NCI-H345 treated with DMSO at 0.1 percent for 48 hours (cell line): ENCODE results near the gene KCNC4.
A peak's percentile ranks its signal among the peaks of the same experiment; 100 is the strongest.

Experiments
- DNase-seq: peaks from one replicate; lab custom pipeline; 2025; ENCODE audit not compliant: unreplicated experiment; lab: John Stamatoyannopoulos, UW

The KCNC4 gene

DNA sequence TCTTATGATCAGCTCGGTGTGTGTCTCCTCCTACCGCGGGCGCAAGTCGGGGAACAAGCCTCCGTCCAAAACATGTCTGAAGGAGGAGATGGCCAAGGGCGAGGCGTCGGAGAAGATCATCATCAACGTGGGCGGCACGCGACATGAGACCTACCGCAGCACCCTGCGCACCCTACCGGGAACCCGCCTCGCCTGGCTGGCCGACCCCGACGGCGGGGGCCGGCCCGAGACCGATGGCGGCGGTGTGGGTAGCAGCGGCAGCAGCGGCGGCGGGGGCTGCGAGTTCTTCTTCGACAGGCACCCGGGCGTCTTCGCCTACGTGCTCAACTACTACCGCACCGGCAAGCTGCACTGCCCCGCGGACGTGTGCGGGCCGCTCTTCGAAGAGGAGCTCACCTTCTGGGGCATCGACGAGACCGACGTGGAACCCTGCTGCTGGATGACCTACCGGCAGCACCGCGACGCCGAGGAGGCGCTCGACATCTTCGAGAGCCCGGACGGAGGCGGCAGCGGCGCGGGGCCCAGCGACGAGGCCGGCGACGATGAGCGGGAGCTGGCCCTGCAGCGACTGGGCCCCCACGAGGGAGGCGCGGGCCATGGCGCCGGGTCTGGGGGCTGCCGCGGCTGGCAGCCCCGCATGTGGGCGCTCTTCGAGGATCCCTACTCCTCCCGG is 1.5 kb downstream of the KCNC4 start:
- no peak for DNase-seq

DNA sequence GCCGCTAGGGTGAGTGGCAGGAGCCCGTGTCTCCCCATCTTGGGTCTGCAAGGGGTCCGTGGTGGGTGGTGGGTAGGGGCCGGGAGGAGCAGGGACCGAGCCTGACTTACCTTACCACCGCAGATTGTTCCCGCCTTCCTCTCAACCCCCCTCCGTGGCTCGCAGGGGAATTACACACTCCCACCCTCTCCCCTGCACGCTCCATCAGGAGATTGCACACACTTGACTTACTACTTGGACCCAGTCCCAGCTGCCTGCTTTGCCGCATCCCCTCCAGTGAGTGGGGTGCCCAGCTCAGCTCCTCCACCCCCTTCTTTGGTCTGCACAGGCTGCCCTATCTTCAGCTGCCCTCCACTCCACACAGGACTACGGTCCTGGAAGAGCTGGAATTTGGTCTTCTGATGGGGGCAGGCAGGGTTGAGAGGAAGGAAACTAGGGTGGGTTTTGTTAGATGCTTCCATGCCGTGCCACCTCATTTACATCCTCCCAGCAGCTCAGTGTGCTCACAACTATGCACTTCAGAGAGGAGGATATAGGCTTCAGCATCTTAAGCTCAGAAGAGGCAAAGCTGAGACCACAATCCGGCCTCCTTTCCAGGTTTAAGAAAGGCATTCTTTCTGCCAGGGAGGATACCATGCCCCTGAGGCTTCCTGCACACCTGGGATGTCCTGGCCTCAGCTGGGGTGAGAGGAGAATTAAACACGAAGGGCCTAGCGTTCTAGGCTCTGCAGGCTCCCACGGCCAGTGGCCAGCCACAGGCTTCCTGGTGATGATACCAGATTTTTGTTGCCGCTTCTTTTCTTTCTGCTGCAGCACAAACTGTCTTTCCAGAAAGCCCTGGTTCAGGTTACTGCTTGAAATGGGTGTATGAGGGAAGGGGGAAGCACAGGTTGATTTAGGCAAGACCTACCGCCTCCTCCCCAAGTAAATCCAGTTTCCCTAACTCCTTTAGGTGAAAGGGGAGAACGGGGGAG is 2.3 kb downstream of the KCNC4 start:
- DNase-seq = peak; percentile 40

DNA sequence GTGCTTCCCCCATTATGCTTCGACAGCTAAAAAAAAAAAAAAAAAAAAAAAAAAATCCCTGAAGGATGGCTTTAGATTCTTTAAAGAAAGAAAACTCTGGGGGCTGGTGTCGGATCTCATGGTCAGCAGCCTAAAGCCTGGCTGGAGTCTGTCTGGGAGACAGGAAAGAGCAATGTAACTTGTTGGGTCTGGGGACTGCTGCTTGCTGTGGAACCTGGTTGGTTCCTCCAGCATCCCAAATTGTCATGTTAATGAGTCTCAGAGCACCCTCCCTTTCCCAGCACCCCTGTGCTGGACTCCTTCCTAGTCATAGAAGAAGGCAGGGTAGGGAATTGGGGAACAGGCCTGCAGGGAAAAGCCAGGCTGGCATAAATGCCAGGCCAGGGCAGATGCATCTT is 3.0 kb downstream of the KCNC4 start:
- no peak for DNase-seq

DNA sequence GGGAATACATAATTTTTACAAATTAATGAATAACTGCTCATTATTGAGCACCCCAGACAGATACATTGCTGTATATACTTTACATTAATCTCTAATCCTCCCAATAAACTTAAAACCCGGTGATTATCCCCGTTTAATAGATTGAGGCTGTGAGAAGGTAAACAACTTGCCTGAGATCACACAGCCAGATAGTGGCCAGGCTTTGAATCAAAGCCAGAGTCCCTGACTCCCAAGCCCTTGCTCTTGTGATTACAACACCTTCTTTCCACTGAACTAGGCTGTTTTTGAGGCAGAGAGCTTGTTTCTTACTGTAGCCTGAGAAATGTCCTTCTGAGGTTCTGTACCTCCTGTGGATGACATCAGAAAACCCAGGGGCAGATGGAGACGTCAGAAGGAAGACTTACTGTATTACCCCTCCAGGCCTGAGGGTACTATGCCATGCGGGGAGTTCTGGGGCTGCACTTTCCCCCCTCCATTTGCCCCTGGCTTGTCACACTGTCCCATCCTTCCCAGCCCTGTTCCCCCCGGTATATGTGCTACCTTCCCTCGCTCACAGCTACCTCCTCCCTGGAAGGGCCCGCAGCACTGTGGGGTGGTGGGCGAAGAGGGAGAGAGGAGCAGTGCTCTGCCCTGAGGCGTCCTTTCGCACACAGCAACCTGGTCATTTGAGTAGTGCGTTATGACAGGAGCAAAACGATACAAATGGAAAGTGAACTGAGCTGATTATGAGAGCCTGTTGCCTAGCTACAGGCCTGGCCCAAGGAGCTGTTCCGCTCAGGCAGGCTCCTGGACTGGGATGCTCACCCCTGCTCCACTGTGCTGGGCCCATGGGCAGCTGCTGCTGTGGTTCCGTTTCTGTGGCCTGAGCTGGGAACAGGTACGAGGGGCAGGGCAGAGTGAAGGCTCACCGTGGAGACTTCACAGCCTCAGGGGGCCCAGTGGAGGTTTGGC is 4.6 kb downstream of the KCNC4 start:
- DNase-seq = no peak

DNA sequence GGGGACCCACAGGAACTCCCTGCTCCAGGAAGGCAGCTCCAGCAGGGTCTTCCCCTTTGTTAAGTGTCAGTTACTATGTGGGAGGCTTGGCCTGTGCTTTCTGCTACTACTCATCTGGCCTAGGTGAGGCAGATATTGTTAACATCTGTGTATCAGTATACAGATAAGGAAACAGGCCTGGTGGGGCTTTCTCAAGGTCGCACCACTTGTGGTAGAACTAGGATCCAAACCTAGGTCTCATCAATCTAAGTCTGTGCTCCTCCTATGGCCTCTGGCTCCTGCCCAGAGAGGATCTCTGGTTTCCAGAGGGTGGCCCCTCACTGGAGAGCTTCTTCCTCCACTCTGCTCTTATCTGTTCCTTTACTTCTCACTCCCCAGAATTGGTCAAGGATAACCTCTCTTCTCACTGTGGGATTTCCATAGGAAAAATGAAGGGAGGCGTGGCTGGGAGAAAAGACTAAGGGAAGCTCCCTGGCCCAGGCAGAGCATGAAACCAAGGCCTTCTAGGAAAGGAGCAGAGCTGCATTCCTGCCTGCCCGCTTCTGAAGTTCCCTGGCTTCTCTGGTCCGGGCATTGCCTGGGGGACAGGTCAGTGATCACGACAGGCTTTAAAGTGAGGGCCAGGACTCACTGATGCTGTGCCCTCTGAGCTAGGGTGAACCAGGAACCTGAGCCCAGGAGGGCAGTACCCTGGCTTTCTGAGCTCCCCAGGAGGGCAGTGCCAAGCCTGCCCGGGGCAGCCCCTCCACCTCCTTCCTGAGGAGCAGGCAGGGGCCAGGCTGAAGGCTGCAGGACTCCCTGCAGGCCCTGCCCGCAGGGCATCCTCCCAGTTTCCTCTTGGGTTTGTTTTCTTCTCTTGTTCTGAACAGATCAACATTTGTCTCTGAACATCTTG is 5.8 kb downstream of the KCNC4 start:
- DNase-seq = no peak

DNA sequence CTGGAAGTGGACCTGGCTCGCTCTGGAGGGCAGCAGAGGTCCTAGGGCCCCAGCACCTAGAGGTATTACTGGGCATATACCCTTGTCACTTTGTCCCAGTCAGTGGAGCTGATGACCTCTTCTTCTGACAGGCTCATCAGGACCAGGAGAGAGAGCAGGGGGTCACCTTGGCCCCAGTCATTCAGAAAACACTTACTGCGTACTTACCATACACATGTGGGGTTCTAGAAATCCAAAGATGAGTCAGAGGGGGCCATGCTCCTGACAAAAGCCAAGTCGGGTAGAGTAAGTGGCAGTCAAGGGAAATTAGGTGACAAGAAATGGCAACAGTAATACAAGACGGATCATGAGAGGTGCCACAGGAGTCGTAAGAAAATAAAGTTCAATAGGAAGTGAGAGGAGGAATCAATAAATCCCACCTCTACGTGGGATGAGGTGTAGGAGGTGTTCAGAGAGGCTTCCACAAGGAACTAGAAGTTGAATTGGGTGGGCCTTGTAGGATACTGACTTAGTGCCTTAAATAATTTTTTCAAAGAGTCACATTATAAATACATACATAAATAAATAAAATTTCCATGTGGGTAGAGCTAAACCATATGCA is 6.8 kb downstream of the KCNC4 start:
- no peak for DNase-seq

DNA sequence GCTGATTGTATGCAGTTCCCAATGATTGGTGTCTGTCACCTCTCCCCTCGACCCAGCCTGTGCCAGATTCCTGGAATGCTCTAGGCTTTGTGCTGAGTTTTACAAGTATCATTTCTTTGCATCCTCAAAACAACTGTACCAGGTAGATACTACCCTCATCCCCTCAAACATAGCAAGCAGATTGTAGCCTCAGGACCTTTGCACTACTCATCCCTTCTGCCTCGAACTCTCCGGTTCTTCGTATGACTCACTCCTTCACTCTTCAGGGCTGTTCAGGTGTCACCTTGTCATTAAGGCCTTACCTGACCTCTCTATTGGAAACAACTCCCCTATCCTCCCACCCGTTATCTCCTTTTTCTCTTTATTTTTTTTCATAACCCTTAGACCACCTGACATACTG is 8.0 kb downstream of the KCNC4 start:
- DNase-seq = no peak

DNA sequence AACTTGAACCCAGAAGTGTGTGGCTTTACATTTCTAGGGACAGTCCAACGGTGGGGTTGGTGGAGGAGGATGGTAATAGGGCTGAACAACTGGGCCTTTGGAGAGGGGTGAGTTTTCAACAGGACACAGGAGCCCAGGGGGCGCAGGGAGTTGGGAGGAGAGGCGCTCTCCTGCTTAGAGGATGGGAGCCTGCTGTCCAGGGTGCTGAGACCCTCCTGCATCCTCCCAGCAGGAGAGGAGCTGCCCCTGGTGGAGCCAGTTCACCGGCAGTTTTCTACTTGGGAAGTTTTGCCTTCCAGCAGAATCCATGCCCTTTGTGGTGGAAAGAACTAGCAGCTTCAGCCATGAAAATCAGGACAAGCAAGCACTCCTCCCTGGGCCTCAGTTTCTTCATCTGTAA is 8.6 kb downstream of the KCNC4 start:
- DNase-seq = no peak

DNA sequence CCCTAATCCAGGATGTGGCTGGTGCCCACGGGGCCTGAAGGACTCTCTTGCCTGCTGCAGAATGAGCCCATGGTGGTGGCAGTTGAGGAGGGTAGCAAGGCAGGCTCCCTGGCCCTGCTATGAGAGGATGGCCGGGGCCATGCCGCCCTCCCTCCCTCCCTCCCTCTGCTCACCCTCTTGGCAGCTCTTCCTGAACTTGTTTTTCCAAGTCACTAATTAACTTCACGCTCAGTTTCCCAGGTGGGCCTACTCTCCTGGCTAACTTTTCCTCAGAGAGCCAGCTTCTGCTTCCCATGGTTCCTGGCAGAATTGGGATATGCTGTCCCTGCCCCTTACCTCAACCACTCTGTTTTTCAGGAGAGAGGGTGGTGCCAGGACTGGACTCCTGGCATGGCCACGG is 10.2 kb downstream of the KCNC4 start:
- DNase-seq = no peak

DNA sequence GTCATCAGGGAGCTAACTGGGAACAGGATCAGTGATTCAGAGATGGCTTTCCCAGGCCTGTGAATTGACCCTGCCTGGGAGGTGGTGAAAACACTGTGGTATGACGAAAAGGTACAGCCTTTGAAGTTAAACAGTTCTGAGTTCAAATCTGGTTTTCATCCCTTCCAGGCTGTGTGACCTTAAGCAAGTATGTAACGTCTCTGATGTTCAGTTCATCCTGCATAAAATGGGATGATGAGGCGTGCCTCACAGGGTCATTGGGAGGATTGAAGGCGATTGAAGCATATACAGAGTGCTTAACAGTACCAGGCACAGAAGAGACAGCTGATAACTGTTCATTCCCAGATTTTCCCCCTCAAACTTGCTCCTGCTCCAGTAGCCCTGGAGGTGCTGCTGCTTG is 11.0 kb downstream of the KCNC4 start:
- DNase-seq = no peak

DNA sequence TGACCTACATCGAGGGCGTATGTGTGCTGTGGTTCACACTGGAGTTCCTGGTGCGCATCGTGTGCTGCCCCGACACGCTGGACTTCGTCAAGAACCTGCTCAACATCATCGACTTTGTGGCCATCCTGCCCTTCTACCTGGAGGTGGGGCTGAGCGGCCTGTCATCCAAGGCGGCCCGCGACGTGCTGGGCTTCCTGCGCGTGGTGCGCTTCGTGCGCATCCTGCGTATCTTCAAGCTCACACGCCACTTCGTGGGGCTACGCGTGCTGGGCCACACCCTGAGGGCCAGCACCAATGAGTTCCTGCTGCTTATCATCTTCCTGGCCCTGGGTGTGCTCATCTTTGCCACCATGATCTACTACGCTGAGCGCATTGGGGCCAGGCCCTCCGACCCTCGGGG is 13.0 kb downstream of the KCNC4 start:
- DNase-seq = no peak

DNA sequence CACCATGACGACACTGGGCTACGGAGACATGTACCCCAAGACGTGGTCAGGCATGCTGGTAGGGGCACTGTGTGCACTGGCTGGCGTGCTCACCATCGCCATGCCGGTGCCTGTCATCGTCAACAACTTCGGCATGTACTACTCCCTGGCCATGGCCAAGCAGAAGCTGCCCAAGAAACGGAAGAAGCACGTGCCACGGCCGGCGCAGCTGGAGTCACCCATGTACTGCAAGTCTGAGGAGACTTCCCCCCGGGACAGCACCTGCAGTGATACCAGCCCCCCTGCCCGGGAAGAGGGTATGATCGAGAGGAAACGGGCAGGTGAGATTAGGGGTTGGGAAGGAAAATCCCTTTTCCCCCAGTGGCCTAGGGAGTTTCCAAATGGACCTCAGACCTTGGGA is 13.5 kb downstream of the KCNC4 start:
- no peak for DNase-seq

DNA sequence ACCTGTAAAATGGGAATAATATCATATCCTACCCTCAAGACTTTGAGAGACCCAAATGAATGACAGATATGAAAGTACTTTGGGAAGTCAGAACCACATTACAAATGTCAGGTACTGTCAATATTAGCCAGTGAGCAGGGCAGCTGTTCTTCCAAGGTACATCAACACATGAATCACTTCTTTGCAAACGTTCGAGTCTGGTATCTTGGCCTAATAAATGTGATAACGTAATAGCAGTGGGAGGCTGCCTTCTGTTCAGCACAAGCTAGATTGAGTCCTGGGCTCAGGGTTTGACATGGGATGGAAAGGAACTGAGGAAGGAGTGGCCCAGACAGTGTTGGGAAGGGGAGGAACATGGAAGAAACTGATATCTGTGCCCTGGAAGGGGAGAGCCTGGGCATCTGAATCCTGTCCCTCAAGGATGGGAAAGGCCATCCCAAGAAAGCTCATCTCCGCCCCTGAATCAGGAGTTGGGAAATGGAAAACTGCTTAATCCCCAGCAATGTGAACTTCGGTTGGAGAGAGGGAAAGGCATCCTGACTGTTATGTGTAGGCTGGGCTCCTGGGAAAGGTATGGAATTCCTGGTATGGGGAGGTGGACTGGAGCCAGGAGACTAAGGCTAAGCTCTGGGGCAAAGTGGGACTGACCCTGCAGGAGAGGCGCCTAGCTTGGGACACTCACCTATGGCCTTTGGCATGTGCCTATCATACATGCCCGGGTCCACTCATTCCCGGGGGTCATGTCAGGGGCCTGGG is 14.3 kb downstream of the KCNC4 start:
- no peak for DNase-seq

DNA sequence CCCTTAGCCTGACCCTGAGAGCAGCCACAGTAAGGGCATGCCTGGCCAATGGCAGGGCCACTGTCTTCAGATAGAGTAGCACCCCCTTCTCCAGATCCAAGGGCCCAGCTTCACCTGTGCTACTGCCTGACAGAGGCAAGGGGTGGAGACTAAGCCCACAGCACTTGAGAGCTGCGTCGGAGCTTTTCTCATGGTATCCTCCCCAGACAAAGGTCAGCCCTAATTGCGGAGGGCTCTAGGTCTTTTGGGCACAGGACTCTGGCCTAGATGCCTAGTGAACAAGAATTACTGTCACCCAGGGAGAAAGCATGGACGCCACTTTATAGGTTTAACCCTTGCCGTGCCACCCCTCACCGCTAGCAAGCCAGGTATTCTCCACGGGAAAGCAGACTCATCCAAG is 15.1 kb downstream of the KCNC4 start:
- no peak for DNase-seq

DNA sequence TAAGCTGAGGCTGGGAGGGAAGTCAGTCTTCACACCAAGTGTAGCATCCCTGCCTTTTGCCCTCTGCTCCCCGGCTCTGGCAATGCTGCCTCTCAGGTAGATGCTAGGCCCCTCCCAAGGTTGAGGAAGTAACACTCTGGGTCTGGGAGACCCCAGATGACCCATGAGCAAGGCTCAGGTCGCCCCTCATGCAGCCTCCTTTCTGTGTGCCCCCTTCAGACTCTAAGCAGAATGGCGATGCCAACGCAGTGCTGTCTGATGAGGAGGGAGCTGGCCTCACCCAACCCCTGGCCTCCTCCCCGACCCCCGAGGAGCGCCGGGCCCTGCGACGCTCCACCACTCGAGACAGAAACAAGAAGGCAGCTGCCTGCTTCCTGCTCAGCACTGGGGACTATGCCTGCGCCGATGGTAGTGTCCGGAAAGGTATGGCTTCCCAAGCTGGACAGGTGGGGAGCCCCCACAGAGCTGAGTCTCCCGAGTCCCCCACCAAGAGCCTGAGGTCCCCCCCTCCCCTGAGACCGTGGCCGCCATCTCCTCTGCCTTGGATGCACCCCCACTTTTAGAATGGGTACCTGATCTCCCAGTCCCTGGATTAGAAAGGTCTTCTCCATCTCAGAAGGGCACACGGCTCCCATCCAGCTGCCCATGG is 15.8 kb downstream of the KCNC4 start:
- no peak for DNase-seq

DNA sequence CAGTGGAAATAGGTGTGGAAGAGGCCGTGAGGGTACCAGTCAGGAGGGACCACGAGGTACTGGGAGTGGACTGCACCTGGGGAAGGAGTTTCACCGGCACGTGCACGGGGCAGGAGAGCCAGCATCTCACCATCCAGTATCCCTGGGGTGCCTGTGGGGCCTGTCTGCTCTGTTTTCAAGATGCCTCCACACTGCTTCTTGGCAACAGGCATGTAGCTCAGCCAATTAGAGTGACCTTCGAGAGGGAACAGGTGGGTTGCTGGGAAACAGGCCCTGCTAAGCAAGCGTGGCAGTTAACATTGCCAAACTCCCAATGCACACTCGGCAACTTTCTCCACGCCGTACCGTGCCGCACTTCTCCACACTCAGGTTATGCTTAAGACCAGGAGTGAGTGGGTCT is 17.7 kb downstream of the KCNC4 start:
- DNase-seq = no peak

DNA sequence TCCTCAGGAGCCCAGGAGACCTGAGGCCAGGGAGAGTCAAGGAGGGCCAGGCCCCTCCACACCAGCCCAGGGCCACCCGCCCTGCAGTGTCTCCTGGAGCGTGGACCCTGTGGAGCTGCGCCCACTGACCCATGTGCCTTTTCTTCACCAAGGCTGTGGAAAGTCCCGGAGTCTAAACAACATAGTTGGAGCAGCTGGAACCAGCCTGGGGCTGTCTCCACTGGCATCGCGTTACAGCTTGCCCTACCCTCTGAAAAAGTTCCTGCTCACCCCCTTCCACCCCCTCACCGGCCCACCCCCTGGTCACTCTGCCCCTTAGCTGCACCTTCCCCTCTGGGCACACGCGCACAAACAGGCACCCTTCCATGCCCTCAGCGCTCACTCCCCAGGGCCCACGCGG is 18.3 kb downstream of the KCNC4 start:
- DNase-seq = no peak

DNA sequence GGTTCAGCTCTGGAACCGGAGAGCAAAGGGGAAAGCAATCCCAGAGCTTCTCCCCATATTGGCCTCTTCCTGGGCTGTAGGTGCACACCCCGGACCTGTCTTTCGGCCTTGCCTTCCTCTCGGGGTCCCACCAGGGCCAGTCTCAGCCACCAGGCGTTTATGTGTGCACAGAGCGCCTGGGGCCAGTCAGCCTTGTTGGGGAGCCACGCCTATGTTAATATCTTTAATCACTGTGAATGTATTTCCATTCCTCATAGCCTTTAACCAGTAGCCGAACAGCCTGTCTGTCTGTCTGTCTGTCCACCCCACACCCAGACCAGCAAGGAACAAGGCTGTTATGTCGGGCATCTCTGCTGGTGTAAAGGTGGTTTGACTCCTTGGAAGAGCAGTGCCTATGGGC is 18.8 kb downstream of the KCNC4 start:
- DNase-seq = no peak
